ENCODE measurements around the gene LEUTX.
"Not testable (repeated sequence)": the region's sequence is repeated elsewhere in the genome, so short reads cannot be mapped to it uniquely, and the experiment has no call there.

The LEUTX gene

DNA sequence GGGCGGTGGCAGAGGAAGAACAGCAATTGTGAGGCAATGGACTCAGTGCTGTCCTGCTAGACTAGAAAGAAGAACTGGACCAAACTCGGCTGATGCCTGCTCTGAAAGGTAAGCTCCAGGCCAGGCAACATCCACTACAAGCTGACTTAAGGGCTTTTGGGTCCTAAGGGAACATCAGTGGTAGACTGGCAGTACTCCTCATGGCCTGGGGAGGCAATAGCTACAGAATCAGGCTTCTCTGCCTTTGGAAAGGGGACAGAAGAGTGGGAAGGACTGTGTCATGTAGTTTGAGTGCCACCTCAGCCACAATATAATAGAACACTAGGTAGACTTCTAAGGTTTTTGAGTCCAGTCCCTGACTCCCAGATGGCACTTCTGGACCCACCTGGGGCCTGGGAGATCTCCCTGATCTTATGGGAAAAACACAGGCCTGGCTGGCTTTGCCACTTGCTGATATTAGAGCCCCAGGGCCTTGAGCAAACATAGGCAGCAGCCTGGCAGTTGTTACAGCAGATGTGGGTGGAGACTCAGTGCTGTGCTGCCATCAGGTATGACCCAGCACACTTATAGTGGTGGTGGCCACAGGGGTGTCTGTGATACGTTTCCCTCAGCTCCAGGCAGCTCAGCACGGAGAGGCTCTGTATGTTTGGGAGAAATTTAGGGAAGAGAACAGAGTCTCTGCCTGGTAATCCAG lies 31.7 kb upstream of the LEUTX start:
- Histone ChIP-seq H3K27me3 (ENCODE audit: control insufficient read depth, insufficient read depth, low read length) (no peaks in the 10 kb centered on the region), H3K27ac (ENCODE audit: low read length) (no peak overlapping the region), H3K9me3 (ENCODE audit: control insufficient read depth, insufficient read depth, low read length) (no peaks in the 10 kb centered on the region), H3K4me3 (ENCODE audit: low read length) (no peak overlapping the region), H3K4me1 (ENCODE audit: control insufficient read depth, insufficient read depth, low read length) (no peaks in the 10 kb centered on the region), H3K36me3 (ENCODE audit: control insufficient read depth, insufficient read depth, low read length) (no peaks in the 10 kb centered on the region)
- no peak for DNase-seq (ENCODE audit: low read depth, low spot score)
- no CpG with 5 or more reads among the region's 4 CpGs for WGBS (ENCODE audit: insufficient coverage, insufficient read length)

DNA sequence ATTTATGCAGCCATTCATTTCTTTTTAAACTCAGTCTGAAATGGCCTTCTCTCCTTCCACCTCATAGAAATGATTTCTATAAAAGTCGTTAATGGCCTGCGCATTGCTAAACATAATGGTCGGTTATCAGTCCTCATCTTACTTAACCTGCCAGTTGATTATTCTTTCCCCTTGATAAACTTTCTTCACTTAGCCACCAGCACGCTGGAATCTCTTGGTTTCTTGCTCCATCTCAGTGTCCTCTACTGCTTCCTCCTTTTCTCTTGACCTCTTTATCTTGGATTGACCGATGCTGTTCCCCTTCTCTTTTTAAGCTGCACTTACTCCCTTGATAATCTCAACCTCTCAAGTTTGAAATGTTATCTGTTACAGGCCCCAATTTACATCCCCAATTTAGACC lies 28.7 kb upstream of the LEUTX start:
- no peak overlapping the region for H3K27ac ChIP-seq (ENCODE audit: low read length)
- no peaks in the 10 kb centered on the region for H3K36me3 ChIP-seq (ENCODE audit: control insufficient read depth, insufficient read depth, low read length)
- H3K4me3 ChIP-seq (ENCODE audit: low read length): no peak overlapping the region
- no CpG with 5 or more reads among the region's 5 CpGs for WGBS (ENCODE audit: insufficient coverage, insufficient read length)
- H3K9me3 ChIP-seq (ENCODE audit: control insufficient read depth, insufficient read depth, low read length): no peaks in the 10 kb centered on the region
- H3K27me3 ChIP-seq (ENCODE audit: control insufficient read depth, insufficient read depth, low read length): no peaks in the 10 kb centered on the region
- H3K4me1 ChIP-seq (ENCODE audit: control insufficient read depth, insufficient read depth, low read length): no peaks in the 10 kb centered on the region
- no peak for DNase-seq (ENCODE audit: low read depth, low spot score)

DNA sequence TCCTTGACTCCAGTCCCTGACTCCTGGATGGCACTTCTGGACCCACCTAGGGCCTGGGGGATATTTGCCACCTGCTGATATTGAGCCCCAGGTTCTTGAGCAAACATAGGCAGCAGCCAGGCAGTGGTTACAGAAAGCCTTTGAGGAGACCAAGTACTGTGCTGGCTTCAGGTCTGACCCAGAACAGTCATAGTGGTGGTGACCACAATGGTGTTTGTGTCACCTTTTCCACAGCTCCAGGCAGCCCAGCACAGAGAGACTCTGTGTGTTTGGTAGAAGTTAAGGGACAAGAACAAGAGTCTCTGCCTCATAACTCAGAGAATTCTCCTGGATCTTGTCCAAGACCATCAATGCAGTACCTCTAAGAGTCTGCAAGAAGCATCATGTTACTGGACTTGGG lies 26.3 kb upstream of the LEUTX start:
- Histone ChIP-seq H3K4me1 (ENCODE audit: control insufficient read depth, insufficient read depth, low read length) (no peaks in the 10 kb centered on the region), H3K4me3 (ENCODE audit: low read length) (no peak overlapping the region), H3K9me3 (ENCODE audit: control insufficient read depth, insufficient read depth, low read length) (no peaks in the 10 kb centered on the region), H3K27ac (ENCODE audit: low read length) (no peak overlapping the region), H3K27me3 (ENCODE audit: control insufficient read depth, insufficient read depth, low read length) (no peaks in the 10 kb centered on the region), H3K36me3 (ENCODE audit: control insufficient read depth, insufficient read depth, low read length) (no peaks in the 10 kb centered on the region)
- DNase-seq (ENCODE audit: low read depth, low spot score): no peak

DNA sequence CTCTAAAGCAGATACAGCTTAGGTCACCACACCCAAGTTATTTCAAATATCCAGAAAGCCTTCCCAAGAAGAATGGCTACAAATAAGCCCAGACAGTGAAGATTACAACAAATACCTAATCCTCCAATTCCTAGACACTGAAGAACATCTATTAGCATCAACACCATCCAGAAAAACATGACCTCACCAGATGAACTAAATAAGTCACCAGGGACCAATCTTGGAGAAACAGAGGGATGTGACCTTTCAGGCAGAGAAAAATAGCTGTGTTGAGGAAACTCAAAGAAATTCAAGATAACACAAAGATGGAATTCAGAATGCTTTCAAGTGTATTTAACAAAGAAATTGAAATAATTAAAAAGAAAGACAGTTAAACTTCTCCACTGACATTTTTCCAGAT lies 25.9 kb upstream of the LEUTX start:
- no peaks in the 10 kb centered on the region for H3K36me3 ChIP-seq (ENCODE audit: control insufficient read depth, insufficient read depth, low read length)
- H3K9me3 ChIP-seq (ENCODE audit: control insufficient read depth, insufficient read depth, low read length): no peaks in the 10 kb centered on the region
- no peaks in the 10 kb centered on the region for H3K27me3 ChIP-seq (ENCODE audit: control insufficient read depth, insufficient read depth, low read length)
- DNase-seq (ENCODE audit: low read depth, low spot score): no peak
- H3K4me3 ChIP-seq (ENCODE audit: low read length): no peak overlapping the region
- no peaks in the 10 kb centered on the region for H3K4me1 ChIP-seq (ENCODE audit: control insufficient read depth, insufficient read depth, low read length)
- no peak overlapping the region for H3K27ac ChIP-seq (ENCODE audit: low read length)

DNA sequence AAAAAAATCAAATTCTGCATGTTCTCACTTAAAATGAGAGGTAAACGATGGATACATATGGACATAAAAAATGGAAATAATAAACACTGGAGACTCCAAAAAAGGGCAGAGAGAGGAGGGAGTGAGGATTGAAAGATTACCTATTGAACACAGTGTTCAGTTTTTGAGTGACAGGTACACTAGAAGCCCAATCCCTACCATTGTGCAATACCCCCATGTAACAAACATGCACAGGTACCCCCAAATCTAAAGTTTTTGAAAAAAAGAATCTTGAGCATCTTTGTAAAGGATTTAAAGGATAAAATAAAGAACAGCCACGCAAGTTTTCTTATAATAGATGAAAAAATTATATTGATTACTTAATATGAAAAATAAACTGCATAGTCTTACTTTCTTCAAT lies 24.1 kb upstream of the LEUTX start:
- H3K9me3 ChIP-seq (ENCODE audit: control insufficient read depth, insufficient read depth, low read length): no peaks in the 10 kb centered on the region
- H3K27me3 ChIP-seq (ENCODE audit: control insufficient read depth, insufficient read depth, low read length): no peaks in the 10 kb centered on the region
- whole genome bisulfite sequencing (ENCODE audit: insufficient coverage, insufficient read length): no CpG with 5 or more reads among the region's 2 CpGs

DNA sequence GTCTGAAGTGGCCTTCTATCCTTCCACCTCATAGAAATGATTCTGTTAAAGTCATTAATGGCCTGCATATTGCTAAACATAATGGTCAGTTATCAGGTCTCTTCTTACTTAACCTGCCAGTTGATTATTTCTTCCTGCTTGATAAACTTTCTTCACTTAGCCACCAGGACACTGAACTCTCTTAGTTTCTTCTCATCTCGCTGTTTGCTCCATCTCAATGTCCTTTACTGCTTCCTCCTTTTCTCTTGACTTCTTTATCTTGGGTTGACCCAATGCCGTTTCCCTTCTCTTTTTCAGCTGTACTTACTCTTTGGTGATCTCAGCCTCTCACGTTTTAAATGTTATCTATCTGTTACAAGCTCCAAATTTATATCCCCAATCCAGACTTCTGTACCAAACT lies 23.7 kb upstream of the LEUTX start:
- H3K27me3 ChIP-seq (ENCODE audit: control insufficient read depth, insufficient read depth, low read length): no peaks in the 10 kb centered on the region
- H3K9me3 ChIP-seq (ENCODE audit: control insufficient read depth, insufficient read depth, low read length): no peaks in the 10 kb centered on the region
- no peaks in the 10 kb centered on the region for H3K36me3 ChIP-seq (ENCODE audit: control insufficient read depth, insufficient read depth, low read length)
- no peak overlapping the region for H3K4me3 ChIP-seq (ENCODE audit: low read length)
- no peak for DNase-seq (ENCODE audit: low read depth, low spot score)
- H3K27ac ChIP-seq (ENCODE audit: low read length): no peak overlapping the region
- no CpG with 5 or more reads among the region's 3 CpGs for WGBS (ENCODE audit: insufficient coverage, insufficient read length)
- H3K4me1 ChIP-seq (ENCODE audit: control insufficient read depth, insufficient read depth, low read length): no peaks in the 10 kb centered on the region

More for the DNA sequence above, 24.1 kb upstream of the LEUTX start:
- Histone ChIP-seq H3K36me3 (ENCODE audit: control insufficient read depth, insufficient read depth, low read length) (no peaks in the 10 kb centered on the region), H3K4me3 (ENCODE audit: low read length) (no peak overlapping the region), H3K27ac (ENCODE audit: low read length) (no peak overlapping the region), H3K4me1 (ENCODE audit: control insufficient read depth, insufficient read depth, low read length) (no peaks in the 10 kb centered on the region)
- DNase-seq (ENCODE audit: low read depth, low spot score): no peak

DNA sequence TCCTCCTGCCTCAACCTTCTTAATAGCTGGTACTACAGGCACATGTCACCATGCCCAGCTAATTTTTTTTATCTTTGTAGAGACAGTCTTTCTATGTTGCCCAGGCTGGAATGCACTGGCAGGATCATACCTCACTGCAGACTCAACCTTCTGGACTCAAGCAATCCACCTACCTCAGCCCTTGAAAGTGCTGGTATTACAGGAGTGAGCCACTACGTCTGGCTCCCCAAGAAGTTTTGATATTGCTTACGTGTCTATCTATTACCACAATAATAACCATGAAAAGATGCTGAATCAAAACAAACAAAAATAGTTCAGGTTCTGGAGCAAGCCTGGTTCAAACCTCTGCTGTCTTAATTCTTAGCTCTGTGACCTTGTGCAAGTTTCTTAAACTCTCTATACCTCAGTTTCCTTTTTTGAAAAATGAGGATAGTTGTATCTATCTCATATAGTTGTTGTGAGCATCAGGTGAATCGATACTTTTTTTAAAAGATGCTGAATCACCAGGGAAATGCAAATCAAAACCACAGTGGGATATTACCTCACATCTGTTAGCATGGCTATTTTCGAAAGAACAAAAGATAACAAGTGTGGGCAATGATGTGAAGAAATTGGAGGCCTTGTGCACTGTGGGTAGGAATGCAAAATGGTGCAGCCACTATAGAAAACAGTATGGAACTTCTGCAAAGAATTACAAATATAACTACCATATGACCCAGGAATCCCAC lies 19.0 kb upstream of the LEUTX start:
- Histone ChIP-seq H3K4me3 (ENCODE audit: low read length) (no peak overlapping the region), H3K9me3 (ENCODE audit: control insufficient read depth, insufficient read depth, low read length) (no peaks in the 10 kb centered on the region), H3K4me1 (ENCODE audit: control insufficient read depth, insufficient read depth, low read length) (no peaks in the 10 kb centered on the region), H3K36me3 (ENCODE audit: control insufficient read depth, insufficient read depth, low read length) (no peaks in the 10 kb centered on the region), H3K27ac (ENCODE audit: low read length) (no peak overlapping the region), H3K27me3 (ENCODE audit: control insufficient read depth, insufficient read depth, low read length) (no peaks in the 10 kb centered on the region)
- DNase-seq (ENCODE audit: low read depth, low spot score): no peak
- no CpG with 5 or more reads among the region's 4 CpGs for WGBS (ENCODE audit: insufficient coverage, insufficient read length)

DNA sequence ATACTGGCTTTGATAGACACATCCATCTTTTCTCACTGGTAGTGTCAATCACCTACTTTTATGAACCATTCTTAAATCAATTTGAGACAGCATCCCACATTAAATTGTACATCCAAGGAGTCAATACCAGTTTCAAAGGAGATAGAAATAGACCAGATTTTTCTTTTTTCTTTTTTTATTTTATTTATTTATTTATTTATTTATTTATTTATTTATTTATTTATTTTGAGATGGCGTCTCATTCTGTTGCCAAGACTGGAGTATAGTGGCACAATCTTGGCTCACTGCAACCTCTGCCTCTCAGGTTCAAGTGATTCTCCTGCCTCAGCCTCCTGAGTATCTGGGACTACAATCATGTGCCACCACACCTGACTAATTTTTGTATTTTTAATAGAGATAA lies 16.8 kb upstream of the LEUTX start:
- DNase-seq (ENCODE audit: low read depth, low spot score): not testable (repeated sequence)
- WGBS (ENCODE audit: insufficient coverage, insufficient read length): no CpG with 5 or more reads among the region's 1 CpG

DNA sequence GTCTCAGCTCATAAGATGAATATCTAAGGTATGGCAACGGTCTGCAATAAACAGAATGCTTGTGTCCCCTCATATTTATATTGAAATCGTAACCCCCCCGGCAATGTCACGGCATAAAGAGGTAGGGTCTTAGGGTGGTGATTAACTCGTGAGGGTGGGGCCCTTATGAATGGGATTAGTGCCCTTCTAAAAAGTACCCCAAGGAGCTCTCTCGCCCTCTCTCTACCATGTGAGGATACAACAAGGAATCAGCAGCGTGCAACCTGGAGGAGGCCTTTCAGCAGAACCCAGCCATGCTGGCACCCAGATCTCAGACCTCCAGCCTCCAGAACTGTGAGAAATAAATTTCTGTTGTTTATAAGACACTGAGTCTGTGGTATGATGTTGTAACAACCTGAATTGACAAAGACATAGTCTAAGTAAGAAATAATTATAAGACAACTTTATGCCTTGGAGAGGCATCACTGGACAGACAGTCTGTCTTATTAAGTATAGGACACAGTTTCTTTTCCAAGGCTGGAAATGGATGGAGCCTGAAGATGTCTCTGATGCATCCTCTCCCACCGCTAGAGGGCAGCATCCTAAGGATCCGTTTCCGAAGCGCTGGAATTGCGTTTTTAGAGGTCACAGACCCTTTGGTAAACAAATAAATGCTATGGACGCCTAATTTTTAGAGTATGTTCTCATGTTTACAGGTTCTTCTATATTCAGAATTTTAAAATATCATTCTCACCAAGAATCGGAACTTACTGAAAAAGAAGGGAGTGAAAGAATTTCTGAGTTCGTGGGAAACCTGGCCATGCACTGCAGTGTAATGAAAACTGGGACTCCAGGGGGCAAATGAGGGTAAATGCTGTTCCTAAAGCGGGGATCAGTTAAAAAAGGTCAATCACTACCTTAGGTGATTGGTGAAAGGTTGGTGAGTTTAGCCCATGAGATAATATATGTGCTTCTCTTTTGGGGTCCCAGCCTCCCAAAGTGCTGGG lies 13.3 kb upstream of the LEUTX start:
- Histone ChIP-seq H3K9me3 (ENCODE audit: control insufficient read depth, insufficient read depth, low read length) (no peaks in the 10 kb centered on the region), H3K4me1 (ENCODE audit: control insufficient read depth, insufficient read depth, low read length) (peaks cover 1% of the 10 kb centered on the region; the same call in 1 of the 2 replicates), H3K27me3 (ENCODE audit: control insufficient read depth, insufficient read depth, low read length) (no peaks in the 10 kb centered on the region), H3K4me3 (ENCODE audit: low read length) (no peak overlapping the region), H3K27ac (ENCODE audit: low read length) (no peak overlapping the region), H3K36me3 (ENCODE audit: control insufficient read depth, insufficient read depth, low read length) (no peaks in the 10 kb centered on the region)
- no CpG with 5 or more reads among the region's 16 CpGs for WGBS (ENCODE audit: insufficient coverage, insufficient read length)
- peak; percentile 43 for DNase-seq (ENCODE audit: low read depth, low spot score)

More for the DNA sequence above, 16.8 kb upstream of the LEUTX start:
- H3K4me3 ChIP-seq (ENCODE audit: low read length); H3K27me3 ChIP-seq (ENCODE audit: control insufficient read depth, insufficient read depth, low read length); H3K9me3 ChIP-seq (ENCODE audit: control insufficient read depth, insufficient read depth, low read length); H3K27ac ChIP-seq (ENCODE audit: low read length); H3K36me3 ChIP-seq (ENCODE audit: control insufficient read depth, insufficient read depth, low read length); H3K4me1 ChIP-seq (ENCODE audit: control insufficient read depth, insufficient read depth, low read length): not testable (repeated sequence)

DNA sequence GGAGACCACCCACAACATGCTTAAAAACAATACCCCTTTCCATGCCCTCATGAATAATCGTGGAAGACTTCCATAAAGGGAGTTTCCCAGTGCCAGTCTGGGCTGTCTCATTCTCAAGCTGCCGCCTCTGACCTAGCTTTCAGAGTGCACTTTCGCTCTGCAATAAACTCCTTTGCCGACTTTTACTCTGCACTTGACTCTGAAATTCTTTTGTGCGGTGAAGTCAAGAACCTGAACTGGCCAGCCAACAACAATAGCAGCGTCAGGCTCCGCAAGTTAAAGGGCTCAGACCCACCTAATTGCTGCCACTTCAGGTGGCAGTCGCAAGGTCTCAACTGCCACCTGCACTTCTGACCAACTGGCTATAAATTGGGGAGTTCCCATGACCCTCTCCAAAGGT lies 10.3 kb upstream of the LEUTX start:
- WGBS (ENCODE audit: insufficient coverage, insufficient read length): no CpG with 5 or more reads among the region's 8 CpGs
- Histone ChIP-seq H3K27ac (ENCODE audit: low read length) (no peak overlapping the region), H3K36me3 (ENCODE audit: control insufficient read depth, insufficient read depth, low read length) (no peaks in the 10 kb centered on the region), H3K4me1 (ENCODE audit: control insufficient read depth, insufficient read depth, low read length) (peaks cover 1% of the 10 kb centered on the region; the same call in 1 of the 2 replicates), H3K27me3 (ENCODE audit: control insufficient read depth, insufficient read depth, low read length) (no peaks in the 10 kb centered on the region), H3K4me3 (ENCODE audit: low read length) (no peak overlapping the region), H3K9me3 (ENCODE audit: control insufficient read depth, insufficient read depth, low read length) (no peaks in the 10 kb centered on the region)
- DNase-seq (ENCODE audit: low read depth, low spot score): no peak
